ENCODE data around the gene TMEM225B. TPM values are rescaled to one million over a fixed set of nuclear protein-coding genes. Genes with fewer than 3 reads are reported as not detected.

TMEM225B gene
- total RNA-seq, 1 donor: 0.72 TPM

DNA sequence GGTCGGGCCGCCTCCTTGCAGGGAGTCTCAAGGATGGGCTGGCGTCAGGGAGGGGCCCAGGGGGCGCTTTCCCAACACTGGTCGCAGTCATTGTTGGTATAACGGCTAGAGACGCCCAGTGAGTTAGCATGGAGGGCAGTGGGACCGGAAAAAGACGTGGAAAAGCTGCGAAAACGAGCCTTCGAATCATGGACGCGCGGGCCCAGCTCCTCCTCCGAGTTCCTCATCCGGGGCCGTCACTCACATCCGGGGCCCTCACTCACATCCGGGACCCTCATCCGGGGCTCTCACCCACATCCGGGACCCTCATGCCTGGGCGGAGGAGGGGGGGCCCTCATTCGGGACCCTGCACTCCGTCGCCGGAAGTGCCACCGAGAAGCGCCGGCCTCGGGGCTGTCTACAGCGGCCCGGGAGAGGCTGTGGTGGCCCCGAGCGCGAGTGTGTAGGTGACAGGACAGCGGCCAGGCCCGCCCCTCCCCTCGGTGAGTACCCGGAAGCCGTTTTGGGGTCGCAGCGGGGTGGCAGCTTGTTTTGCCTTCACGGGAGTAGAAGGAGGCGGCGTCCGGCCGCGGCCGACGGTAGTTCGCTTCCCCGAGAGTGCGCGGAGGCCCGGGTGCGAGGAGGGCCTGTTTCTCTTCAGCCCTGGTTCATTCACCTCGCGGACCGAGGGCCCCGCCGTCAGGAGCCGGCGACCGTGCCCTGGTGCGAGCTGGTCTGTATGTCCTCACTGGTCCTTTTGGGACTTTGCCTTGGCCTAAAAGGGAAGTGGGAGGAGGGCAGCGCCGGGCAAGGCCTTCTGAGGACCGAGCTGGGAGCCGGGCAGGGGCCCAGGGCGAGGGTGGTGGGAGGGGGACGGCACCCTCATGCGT, 39.5 kb upstream of the TMEM225B start, which contains the start of gene ZNF655:
Gene ZNF655, plus strand, starts transcription at position 337 of the 869 bp plus-strand sequence. CDS start 1,918 bp downstream, outside the sequence.
- Histone ChIP-seq H3K36me3 (ENCODE audit: insufficient read depth, low read length) (peaks cover 26% of the 10 kb centered on the region), H3K27me3 (ENCODE audit: insufficient read depth, low read length) (no peaks in the 10 kb centered on the region), H3K4me1 (ENCODE audit: insufficient read depth, low read length) (peaks cover 32% of the 10 kb centered on the region), H3K4me3 (ENCODE audit: insufficient read depth, low read length) (peak within 1 kb of the TSS; percentile 91), H3K4me2 (ENCODE audit: insufficient read depth, low read length) (peak within 1 kb of the TSS; percentile 91), H3K9me3 (ENCODE audit: low read depth, low read length) (no peaks in the 10 kb centered on the region), H4K20me1 (ENCODE audit: insufficient read depth, low read length) (no peaks in the 10 kb centered on the region), H3K27ac (ENCODE audit: low read depth, low read length) (peak within 1 kb of the TSS; percentile 91), H2AFZ (ENCODE audit: low read length) (peak within 1 kb of the TSS; percentile 94), H3K79me2 (ENCODE audit: insufficient read depth, low read length) (peaks cover 57% of the 10 kb centered on the region)
- TF ChIP-seq, protein P1, sequence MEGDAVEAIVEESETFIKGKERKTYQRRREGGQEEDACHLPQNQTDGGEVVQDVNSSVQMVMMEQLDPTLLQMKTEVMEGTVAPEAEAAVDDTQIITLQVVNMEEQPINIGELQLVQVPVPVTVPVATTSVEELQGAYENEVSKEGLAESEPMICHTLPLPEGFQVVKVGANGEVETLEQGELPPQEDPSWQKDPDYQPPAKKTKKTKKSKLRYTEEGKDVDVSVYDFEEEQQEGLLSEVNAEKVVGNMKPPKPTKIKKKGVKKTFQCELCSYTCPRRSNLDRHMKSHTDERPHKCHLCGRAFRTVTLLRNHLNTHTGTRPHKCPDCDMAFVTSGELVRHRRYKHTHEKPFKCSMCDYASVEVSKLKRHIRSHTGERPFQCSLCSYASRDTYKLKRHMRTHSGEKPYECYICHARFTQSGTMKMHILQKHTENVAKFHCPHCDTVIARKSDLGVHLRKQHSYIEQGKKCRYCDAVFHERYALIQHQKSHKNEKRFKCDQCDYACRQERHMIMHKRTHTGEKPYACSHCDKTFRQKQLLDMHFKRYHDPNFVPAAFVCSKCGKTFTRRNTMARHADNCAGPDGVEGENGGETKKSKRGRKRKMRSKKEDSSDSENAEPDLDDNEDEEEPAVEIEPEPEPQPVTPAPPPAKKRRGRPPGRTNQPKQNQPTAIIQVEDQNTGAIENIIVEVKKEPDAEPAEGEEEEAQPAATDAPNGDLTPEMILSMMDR (IDR thresholded peaks at IDR 0.05; ENCODE audit: extremely low read depth, low read depth, low read length): no peak
- DNase-seq (ENCODE audit: insufficient read length, low spot score, missing footprints): peak; percentile 97

DNA sequence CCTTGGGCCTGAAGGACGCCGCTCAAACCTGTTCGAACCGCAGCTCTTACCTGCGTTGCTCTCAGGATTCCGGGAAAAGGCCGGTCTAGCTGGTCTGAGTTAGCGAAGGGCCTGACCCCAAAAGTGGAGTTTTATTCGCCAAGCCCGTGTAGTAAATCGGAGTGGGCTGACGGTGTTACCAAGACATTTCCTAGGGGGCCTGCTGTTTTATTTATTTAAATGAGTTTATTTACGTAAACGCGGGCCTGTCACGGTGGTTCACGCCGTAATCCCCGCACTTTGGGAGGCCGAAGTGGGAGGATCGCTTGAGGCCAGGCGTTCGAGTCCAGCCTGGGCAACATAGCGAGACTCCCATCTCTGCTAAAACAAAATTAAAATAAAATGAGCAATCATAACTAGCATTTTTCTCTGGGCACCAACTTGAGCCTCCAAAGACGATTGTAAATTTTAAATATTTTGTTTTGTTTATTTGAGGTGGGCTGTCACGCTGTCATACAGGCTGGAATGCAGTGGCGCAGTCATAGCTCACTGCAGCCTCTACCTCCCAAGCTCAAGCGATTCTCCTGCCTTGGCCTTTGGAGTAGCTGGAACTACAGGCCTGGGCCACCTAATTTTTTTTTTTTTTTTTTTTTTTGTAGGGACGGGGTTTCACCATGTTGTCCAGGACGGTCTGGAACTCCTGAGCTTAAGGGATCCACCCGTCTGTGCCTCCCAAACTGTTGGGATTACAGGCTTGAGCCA, 38.7 kb upstream of the TMEM225B start:
- Histone ChIP-seq H2AFZ (ENCODE audit: low read length) (peak overlapping the region; percentile 94), H3K4me2 (ENCODE audit: insufficient read depth, low read length) (peak overlapping the region; percentile 91), H3K27me3 (ENCODE audit: insufficient read depth, low read length) (no peaks in the 10 kb centered on the region), H3K36me3 (ENCODE audit: insufficient read depth, low read length) (peaks cover 32% of the 10 kb centered on the region), H3K27ac (ENCODE audit: low read depth, low read length) (peak overlapping the region; percentile 91), H3K4me3 (ENCODE audit: insufficient read depth, low read length) (peak overlapping the region; percentile 91), H3K4me1 (ENCODE audit: insufficient read depth, low read length) (peaks cover 40% of the 10 kb centered on the region), H3K79me2 (ENCODE audit: insufficient read depth, low read length) (peaks cover 62% of the 10 kb centered on the region), H3K9me3 (ENCODE audit: low read depth, low read length) (no peaks in the 10 kb centered on the region), H4K20me1 (ENCODE audit: insufficient read depth, low read length) (peaks cover 6% of the 10 kb centered on the region)
- TF ChIP-seq, protein P1 (IDR thresholded peaks at IDR 0.05; ENCODE audit: extremely low read depth, low read depth, low read length): no peak
- no peak for DNase-seq (ENCODE audit: insufficient read length, low spot score, missing footprints)

DNA sequence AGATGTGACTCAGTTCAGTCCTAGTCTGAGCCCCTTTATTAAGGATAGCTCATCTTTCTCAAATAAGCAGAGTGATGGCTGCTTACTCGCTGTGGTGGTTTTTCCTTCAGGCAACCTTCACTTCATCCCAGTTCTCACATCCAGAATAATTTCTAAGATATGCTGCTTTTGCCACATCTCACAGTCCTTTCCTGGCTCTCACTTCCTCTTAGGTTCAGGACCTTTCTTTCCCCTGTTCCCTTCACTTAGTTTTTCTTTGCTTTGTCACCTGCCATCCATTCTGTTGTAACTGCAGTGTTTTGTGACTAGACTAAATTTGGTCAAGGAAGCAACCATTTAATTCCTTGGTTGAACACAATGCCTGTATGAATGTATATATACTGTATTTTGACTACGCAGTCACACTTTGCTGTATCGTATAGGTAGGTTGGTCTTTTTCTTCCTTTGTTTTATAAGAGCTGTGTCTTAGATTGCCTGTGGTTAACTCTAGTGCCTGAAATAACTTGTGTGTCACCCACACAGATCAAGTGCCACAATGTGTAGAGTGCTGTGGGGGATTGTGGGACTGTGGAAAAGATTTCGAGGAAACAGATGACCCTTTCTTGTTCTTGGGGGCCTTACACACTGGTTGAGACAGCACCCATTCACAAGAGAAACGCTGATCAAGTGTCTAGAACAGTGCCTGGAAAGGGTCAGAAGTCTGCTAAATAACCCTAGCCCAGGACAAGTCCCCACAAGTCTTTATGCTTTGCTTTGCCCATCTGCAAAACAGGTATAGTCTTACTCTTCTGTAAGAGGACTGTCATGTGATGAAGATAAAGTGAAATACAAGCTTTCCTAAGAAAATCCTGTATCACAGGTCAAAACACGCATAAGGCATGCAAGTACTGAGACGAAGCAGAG, 37.0 kb upstream of the TMEM225B start:
- Histone ChIP-seq H3K36me3 (ENCODE audit: insufficient read depth, low read length) (peaks cover 49% of the 10 kb centered on the region), H3K27me3 (ENCODE audit: insufficient read depth, low read length) (no peaks in the 10 kb centered on the region), H3K4me3 (ENCODE audit: insufficient read depth, low read length) (no peak overlapping the region), H2AFZ (ENCODE audit: low read length) (no peak overlapping the region), H3K27ac (ENCODE audit: low read depth, low read length) (peak overlapping the region; percentile 75), H3K9me3 (ENCODE audit: low read depth, low read length) (no peaks in the 10 kb centered on the region), H3K4me2 (ENCODE audit: insufficient read depth, low read length) (peak overlapping the region; percentile 7), H3K4me1 (ENCODE audit: insufficient read depth, low read length) (peaks cover 41% of the 10 kb centered on the region), H3K79me2 (ENCODE audit: insufficient read depth, low read length) (peaks cover 77% of the 10 kb centered on the region), H4K20me1 (ENCODE audit: insufficient read depth, low read length) (peaks cover 21% of the 10 kb centered on the region)
- TF ChIP-seq, protein P1 (IDR thresholded peaks at IDR 0.05; ENCODE audit: extremely low read depth, low read depth, low read length): no peak
- DNase-seq (ENCODE audit: insufficient read length, low spot score, missing footprints): no peak
